G401.6 (cell line): ENCODE data around the gene RPRD1A.
"Not testable (repeated sequence)": the region's sequence is repeated elsewhere in the genome, so short reads cannot be mapped to it uniquely, and the experiment has no call there.

ENCODE experiments used
- FAIRE-seq: peaks from 2 replicates; lab custom pipeline; 2012; peaks lifted over from hg19 to GRCh38; lab: Jason Lieb, UNC

RPRD1A gene

DNA sequence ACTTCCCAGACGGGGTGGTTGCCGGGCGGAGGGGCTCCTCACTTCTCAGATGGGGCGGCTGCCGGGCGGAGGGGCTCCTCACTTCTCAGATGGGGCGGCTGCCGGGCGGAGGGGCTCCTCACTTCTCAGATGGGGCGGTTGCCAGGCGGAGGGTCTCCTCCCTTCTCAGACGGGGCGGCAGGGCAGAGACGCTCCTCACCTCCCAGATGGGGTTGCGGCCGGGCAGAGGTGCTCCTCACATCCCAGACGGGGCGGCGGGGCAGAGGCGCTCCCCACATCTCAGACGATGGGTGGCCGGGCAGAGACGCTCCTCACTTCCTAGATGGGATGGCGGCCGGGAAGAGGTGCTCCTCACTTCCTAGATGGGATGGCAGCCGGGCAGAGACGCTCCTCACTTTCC lies 10.4 kb upstream of the RPRD1A start:
- not testable (repeated sequence) for FAIRE-seq

DNA sequence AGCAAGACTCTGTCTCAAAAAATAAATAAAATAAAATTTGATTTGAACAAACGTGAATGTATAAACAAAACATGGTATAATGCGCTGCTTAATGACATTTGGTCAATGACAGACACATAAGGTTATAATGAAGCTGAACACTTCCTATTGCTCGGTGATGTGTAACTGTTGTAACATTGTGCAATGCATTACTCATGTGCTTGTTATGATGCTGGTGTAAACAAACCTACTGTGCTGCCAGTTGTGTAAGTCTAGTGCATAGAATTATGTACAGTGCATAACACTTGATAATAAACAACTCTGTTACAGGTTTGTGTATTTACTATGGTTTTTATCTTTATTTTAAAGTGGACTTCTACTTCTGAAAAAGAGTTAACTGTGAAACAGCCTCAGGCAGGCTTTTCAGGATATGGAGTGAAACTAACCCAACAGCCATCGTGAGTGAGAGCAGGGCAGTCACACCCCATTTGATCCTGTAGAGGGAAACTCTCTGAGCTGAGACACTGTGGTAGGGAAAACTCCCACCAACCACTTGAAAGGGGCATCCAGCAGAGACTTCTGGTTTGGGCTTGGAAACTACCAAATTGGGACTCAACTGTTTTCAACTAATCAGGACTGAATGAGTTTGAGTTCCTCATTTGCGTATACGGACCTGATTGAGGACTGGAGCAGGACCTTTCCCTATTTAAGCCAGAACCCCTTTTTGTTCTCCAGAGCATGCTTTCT lies 8.7 kb upstream of the RPRD1A start:
- no peak for FAIRE-seq

DNA sequence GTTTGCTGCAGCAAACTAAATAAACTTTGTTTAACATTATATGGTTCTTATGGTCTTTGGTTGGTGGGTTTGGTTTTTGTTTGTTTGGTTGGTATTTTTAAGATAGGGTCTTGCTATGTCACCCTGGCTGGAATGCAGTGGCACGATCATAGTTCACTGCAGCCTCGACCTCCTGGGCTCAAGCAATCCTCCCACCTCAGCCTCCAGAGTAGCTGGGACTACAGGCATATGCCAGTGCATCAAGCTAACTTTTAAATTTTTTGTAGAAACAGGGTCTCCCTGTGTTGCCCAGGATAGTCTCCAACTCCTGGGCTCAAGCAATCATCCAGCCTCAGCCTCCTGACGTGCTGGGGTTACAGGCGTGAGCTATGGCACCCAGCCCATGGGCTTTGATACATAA lies 7.1 kb upstream of the RPRD1A start:
- FAIRE-seq = no peak

DNA sequence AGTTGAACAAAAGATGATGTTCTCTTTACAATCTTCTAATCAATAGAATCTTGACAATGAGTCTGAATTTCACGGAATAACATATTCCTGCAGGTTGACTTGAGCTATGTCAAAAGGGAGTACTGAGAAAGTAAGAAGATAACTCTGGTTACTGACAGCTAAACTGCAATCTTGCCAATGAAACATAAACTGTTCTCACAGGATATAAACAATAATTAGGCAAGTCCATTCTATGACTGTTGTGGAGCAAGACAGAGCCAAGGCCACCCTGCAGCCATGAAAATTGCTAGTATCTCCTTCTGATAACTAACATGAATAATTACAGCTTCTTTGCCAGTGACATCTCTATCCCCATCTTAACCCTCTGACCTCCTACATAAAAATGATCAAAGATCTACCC lies 6.3 kb upstream of the RPRD1A start:
- no peak for FAIRE-seq

DNA sequence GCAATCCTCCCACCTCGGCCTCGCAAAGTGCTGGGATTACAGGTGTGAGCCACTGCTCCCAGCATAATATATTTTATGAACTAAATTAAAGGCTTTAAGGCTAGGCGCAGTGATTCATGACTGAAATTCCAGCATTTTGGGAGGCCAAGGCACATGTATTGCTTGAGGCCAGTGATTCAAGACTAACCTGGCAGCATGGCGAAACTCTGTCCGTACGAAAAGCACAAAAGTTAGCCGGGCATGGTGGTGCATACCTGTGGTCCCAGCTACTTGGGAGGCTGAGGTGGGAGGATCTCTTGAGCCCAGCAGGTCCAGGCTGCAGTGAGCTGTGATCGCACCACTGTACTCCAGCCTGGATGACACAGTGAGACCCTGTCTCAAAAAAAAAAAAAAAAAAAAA lies 5.0 kb upstream of the RPRD1A start:
- not testable (repeated sequence) for FAIRE-seq

DNA sequence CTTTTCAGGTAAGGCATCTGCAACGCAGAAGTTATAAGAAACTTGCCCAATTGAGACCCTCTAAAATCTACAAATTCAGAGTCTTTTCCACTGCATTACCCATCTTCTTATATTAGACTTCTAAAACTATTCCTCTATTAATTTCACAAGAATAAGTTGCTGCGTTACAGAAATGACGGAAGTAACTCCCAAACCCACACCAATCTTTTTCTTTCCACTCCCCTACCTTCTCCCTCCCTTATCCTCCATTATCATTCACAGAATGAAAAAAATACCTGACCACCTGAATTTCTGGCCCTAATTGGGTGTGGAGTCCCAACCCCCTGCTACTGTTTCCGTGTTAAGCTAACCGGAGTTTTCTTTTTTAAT lies 689 bp downstream of the RPRD1A start:
- no peak for FAIRE-seq

DNA sequence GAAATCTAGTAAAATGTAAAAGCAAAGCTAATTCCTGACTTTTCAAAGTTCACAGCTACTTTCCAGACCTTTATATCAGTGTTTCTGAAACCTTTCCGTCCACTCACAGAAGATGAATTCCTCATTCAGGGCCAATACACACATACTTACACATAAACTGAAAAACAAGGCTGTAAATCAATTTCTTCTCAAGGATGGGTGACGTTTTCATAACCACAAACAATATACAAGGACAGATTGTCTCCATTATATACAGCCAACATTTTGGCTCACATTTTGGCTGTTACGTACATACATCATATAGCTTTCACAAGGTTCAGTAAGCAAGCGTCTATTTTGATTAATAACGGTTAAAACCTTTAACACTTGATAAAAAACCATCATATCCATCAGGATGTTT lies 1.4 kb downstream of the RPRD1A start:
- FAIRE-seq = no peak

DNA sequence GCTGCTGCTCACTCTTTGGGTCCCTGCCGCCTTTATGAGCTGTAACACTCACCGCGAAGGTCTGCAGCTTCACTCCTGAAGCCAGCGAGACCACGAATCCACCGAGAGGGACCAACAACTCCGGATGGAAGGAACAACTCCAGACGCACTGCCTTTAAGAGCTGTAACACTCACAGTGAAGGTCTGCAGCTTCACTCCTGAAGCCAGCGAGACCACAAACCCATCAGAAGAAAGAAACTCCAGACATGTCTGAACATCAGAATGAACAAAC lies 2.6 kb downstream of the RPRD1A start:
- not testable (repeated sequence) for FAIRE-seq

DNA sequence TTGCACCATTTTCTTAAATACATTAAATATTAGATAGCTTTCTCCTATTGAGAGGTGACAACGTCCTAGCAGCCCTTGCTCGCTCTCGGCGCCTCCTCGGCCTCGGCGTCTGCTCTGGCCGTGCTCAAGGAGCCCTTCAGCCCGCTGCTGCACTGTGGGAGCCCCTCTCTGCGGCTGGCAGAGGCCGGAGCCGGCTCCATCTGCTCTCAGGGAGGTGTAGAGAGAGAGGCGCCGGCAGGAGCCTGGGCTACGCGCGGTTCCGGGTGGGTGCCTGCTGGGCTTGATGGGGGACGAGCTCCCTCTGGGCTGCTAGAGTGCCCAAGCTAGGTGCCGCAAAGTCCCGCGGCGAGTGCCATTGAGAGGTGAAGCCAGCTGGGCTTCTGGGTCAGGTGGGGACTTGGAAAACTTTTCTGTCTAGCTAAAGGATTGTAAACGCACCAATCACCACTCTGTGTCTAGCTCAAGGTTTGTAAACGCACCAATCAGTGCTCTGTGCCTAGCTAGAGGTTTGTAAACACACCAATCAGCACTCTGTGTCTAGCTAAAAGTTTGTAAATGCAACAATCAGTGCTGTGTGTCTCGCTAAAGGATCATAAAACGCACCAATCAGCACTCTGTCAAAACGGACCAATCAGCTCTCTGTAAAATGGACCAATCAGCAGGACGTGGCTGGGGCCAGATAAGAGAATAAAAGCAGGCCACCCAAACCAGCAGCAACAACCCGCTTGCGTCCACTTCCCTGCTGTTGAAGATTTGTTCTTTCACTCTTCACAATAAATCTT lies 3.1 kb downstream of the RPRD1A start:
- FAIRE-seq = no peak

DNA sequence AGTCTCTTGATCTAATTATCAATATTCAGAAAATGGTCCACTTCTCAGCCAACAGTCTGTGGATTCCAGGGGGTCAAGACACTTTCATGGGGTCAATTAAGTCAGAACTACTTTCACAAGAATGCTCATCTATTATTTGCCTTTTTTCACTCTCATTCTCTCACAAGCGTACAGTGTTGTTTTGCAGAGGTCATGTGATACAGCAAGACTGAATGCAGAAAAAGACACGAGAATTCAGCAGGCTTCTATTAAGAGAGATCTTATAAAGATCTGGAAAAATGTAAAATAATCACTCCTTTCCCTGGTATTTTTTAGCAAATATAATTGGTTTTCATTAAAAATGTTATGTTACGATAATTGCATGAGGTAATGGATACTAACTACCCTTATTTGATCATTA lies 8.7 kb downstream of the RPRD1A start:
- no peak for FAIRE-seq

DNA sequence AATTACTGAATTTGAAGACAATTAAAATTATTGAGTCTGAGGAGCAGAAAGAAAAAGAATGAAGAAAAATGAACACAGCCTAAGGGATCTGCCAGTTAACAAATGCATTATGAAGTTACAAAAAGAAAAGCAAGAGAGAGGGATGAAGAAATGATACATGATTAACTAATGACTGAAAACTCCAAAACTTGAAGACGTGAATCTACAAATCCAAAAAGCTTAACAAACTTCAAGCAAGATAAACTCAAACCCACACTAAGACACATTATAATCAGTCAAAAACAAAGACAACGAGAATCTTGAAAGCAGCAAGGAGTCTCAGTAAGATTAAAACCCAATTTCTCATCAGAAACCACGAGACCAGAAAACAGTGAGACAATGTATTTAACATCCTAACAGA lies 15.6 kb downstream of the RPRD1A start:
- no peak for FAIRE-seq

DNA sequence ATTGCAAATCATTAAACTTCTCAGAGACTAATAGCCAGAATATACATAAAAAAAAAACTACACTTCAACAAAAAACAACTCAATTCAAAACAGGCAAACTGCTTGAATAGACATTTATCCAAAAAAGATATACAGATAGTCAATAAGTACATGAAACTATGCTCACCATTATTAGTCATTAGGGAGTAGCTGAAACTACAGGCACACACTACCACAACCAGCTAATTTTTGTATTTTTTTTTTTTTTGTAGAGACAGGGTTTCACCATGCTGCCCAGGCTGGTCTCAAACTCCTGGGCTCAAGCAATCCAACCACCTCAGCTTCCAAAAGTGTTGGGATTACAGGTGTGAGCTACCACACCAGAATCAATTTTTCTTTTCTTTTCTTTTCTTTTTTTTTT lies 16.9 kb downstream of the RPRD1A start:
- no peak for FAIRE-seq

DNA sequence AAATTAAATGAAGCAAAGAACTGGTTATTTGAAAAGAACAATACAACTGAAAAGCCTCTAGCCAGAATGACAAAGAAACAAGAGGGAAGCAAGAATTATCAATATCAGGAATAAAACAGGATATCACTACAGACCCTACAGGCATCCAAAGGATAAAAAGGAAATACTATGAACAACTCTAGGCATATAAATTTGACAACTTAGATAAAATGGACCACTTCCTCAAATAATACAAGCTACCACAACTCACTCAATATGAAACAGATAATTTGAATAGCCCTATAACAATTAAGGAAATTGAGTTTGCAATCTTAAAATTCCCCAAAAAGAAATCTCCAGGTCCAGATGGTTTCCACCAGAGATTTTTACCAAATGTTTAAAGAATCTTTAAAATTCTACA lies 19.8 kb downstream of the RPRD1A start:
- no peak for FAIRE-seq

DNA sequence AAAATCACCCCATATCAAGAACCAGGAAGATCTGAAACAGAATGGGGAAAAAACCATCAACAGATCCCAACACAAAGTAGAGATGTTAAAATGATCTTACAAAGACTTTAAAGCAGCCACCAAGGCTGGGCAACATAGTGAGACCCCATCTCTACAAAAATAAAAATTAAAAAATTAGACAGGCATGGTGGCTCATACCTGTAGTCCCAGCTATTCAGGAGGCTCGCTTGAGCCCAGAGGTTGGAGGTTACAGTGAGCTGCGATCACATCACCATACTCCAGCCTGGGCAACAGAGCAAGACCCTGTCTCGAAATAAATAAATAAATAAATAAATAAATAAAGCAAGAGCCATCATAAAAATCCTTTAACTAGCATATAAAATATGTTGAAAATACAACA lies 20.5 kb downstream of the RPRD1A start:
- no peak for FAIRE-seq

DNA sequence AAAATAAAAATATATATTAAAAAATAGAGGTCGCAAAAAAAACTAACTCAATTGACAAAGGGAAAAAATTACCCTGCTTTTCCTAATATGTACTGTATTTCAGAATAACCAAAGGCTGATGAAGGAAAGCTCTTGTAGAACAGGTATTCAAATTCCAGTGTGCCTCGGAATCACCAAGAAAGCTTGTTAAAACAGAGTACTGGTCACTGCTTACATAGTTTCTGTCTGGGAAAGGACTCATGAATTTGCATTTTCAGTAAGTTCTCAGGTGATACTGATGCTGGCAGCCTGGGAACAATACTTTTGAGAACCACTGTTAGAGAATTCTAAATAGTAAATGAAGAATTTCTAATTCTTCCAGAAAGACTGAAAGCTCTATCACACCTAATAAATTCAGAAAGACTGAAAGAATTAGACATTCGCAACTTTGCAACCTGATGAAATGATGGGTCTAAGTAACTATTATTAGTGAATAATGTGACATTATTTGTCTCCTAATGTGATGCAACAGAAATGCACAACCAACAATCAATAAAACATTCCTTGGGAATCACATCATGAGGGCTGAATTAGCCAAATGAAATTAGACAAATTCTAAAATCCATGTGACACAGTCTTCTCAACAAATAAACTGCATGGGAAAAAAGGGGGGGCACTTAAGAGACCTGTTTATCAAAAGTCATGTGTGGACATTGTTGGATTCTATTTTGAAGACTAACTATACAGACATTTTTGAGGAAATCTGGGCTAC lies 21.9 kb downstream of the RPRD1A start:
- FAIRE-seq = no peak

DNA sequence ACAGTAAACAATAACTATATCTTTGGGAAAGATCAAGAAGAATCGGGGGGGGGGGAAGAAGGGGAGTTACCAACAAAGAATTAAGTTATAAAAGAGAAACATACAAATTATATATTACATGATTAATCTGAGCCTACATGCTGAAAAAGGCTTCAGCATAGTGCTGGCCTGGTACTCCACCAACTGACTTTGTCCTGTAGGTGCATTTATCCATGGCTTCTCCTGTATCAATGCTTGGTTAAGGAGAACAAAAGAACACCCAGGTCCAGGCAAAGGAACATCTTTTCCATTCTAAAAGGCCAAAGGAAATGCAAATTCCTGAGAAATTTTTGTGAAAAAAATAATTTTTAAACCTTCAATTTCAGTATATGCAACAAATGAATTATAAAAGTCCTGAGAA lies 24.2 kb downstream of the RPRD1A start:
- FAIRE-seq = no peak

DNA sequence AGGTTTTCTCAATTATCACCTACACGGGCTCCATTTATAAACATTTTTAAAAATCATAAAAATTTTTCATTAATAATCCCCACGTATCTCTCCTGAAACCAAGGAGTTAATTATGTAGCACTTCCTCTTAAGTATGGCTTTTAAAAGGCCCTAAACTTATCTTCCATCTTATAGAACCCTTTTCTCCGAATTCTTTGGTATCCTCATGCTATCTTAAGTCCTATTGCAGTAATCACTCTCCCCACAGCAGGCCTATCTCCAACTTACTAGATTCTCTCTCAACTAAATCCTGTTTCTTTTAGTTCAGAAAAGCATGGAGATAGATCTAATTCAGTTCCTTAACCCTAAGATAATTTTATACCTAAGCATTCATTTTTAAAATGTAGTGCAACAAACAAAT lies 26.2 kb downstream of the RPRD1A start:
- no peak for FAIRE-seq

DNA sequence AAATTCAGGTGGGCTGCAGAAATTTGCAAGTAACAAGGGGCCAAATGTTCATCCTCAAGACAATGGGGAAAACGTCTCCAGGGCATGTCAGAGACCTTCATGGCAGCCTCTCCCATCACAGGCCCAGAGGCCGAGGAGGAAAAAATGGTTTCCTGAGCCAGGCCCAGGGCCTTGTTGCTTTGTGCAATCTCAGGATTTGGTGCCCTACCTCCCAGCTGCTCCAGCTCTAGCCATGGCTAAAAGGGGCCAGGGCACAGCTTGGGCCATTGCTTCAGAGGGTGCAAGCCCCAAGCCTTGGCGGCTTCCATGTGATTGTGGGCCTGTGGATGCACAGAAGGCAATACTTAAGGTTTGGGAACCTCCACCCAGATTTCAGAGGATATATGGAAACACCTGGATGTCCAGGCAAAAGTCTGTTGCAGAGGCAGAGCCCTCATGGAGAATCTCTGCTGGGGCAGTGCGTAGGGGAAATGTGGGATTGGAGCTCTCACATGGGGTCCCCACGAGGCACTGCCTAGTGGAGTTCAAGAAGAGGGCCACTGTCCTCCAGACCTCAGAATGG lies 29.2 kb downstream of the RPRD1A start:
- FAIRE-seq = no peak

DNA sequence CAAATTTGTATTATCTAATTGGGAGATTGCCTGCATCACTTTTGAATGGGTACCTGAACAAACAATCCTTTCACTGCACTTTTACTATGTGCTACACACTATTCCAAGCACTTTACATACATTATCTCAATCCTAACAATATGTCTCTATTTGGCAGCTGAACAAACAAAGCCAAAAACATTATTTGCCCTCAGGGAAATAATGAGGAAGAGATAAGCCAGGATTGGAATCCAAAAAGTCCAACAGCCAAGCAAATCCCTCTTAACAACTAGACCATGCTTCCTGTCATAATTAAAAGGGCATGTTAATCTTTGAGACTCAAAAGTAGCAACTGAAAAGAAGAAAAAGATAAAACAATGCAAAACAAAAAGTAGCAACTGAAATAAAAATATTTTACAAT lies 32.1 kb downstream of the RPRD1A start:
- no peak for FAIRE-seq

DNA sequence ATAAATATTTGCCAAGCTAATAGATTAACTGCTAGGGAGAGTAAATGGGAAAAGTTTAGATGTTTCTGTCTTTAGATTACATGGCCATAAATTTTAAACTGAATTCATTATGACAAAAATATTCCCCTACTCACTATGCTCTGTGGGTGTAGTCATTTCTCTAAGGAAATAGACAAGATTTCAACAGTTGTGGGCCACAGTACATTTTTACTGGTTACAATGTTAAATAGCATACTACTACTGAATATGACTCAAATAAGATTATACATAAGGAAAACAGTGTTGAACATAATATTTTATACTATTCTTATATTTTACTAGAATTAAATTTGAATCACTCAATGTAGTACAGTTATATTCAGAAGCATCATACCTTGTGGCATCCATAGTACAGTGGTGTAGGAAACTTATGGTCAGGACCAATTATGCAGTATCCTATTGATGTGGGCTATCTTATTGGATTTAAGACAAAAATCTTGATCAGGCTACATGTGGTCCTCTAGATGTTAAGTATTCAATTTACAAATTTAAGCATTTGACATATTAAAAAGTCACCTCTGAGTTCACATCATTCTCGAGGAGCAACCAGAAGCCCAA lies 33.0 kb downstream of the RPRD1A start:
- no peak for FAIRE-seq

DNA sequence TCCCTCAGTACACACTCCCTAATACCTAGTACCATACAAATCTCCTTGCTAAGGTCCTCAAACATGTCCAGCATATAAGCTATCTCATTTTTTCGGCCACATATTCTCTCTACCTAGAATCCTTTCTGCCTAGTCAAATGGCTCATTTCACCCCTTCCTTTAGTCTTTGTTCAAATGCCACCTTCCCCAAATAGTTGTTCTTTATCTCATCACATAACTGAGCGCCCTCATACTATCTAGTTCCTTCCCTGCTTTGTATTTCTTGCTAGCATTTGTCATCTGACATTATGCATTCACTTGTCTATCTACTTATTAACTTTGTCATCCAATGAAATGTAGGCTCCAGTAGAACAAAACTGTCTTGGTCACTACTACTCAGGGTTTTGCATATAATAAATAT lies 35.5 kb downstream of the RPRD1A start:
- no peak for FAIRE-seq

DNA sequence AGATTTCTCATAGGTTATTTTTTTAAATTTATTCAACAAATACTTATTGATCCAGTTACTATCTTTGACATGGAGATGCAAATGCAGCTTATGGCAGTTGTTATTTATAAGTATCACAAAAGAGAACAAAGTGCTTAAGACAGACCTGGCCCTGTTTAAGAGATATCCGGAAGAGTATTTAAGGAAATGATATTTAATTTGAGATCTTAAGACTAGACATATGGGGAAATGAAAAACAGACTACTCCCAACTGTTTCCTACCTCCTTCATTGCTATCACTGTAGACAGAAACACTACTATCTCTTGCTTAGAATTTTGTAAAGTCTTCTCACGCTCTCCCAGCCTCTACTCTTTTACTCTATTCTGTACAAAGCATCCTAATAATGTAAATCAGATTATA lies 36.0 kb downstream of the RPRD1A start:
- FAIRE-seq = no peak

DNA sequence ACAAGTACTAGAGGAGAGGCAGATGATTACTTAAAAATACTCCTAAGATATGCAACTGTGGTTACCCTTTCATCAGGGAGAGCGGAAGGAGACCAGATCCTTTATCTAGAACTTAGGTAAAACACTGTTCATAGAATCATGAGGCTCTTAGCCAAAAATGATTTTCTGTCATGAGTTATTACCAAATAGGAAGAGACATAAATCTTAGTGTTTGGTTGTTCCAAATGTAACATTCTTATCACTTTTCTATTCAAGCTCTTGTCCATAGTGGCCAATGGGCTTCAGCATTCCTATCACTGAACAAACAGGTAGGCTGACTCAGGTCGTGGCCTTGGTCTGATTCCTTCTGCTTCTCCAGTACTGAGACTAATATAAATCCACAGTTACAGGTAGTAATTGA lies 38.5 kb downstream of the RPRD1A start:
- no peak for FAIRE-seq
